GM21576 (cell line): ENCODE data around the gene CLCNKA.
"Not testable (repeated sequence)": the region's sequence is repeated elsewhere in the genome, so short reads cannot be mapped to it uniquely, and the experiment has no call there.

Source experiments
- ATAC-seq: cut with Tn5 transposase; IDR thresholded peaks from one replicate; pipeline ENCODE4 v1.9.1; 2021; ENCODE audit warnings: mild to moderate bottlenecking, moderate library complexity; ENCODE audit not compliant: unreplicated experiment

The CLCNKA gene

DNA sequence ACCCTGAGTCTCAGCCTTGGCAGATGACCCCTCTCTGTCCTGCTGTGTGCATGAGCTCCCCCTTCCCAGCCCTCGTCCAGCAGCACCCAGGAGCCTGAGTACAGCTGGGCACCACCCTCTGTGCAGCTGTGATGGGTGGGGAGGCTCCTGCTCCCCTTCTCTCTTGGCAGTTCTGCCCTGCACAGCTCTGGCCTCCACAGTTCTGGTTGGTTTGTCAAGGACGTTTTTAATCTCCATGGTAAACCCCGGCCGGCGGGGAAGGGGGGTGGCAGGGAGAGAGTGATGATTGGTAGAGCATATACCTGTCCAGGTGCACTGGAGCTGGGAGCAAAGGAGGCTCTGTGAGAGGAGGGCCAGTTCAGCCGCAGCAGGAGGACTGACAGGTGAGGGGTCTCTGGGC, at the start of gene CLCNKA:
Gene CLCNKA, plus strand, starts transcription at position 356 of the 400 bp plus-strand sequence. CDS start 584 bp downstream, outside the sequence.
- ATAC-seq: no peak

DNA sequence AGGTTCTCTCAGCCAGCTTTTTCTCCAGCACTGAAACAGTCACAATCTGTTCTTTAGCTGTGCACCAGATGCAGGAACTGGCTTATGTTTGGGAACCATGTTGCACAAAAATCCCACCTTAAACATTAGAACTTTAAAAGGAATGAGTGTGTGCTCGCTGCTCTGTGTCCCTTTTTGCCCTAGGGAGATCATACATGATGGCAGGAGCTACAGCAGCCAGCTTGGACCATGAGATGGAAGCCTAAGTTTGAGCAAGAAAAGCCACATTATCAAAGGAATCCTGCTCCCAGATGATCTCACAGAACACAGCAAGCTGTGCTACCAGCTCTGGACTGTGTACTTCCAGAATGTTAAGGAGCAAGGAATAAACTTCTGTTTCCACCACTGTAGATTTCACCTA, 49.4 kb upstream of the CLCNKA start:
- no peak for ATAC-seq

- ATAC-seq: no peak
These were observed 48.1 kb upstream of the CLCNKA start for GRCh38 chr1:15973772-15974171.

DNA sequence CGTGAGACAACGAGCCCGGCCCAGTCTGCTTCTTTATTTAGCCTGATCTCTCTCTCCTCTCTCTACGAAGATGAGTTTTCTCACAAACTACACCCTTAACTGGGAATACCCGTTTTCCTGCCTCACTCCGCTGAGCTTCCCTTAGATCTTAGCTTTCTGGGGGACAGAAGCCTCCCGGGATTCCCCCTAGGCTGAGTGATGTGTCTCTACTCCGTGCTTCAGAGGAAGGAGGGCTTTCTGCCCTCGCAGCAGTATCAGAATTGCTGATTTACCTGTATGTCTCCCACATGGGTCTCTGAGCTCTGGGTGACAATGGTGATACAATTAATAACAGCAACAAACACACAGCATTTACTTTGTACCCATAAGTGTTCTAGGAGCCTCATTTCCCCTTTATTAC, 47.0 kb upstream of the CLCNKA start:
- ATAC-seq: peak; percentile 29

DNA sequence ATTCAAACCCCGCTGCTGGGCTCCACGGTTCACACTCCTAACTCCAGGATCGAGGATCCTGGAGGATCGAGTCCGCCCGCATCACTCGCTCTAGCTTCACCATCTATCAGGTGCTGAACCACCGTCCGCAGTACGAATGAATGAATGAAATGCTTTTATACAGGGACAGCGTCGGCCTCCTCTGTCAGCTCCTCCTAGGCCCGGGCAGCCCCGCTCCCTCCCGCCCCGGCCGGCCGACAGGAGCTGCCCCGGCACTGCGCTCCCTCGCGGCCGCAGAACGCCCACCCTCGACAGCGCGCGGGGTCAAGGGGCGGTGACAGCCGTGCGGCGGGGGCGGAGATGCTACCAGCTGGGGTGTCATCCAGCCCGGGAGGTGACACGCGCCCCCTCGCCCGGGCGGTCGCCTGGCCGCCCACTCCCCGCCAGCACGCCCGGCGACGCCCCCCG, 46.5 kb upstream of the CLCNKA start:
- ATAC-seq: peak; percentile 57

DNA sequence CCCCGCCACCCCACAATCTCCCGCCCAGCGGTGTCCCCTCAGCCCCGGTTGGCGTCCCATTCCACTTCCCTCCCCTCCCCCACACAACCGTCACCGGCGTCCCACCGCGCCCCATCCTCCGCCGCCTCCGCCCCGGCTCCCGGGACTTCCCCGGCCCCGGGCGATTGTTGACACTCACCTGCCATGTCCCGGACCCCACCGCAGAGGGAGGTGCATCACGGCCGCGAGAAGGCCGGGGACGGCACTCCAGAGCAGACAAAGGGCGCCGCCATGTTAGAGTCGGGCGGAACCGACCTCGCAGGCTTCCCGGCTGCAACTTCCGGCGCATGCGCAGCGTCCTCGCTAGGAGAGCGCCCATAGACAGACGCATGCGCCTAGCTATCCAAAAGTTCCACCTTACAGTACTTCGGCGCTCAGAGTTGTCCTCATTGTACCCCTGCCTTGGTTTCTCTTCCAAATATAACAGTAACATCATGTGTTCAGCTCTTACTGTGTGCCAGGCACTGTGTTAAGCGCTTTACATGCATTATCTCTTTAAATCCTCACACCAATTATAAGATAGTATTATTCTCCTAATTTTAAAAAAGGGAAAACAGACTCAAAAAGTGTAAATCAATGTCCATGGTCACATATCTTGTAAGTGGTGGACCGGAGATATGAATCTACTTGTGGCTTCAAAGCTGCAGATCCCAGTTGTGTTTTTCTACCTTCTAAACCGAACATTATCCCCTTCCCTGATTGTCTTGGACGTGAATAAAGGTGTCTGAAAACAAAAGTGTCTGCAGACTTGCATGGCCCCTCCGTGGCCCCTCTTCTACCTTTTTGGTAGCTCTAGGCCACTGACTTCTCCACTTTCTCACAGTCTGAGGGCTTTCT, 45.8 kb upstream of the CLCNKA start, which contains the start of gene ZBTB17:
Gene ZBTB17, minus strand, starts transcription at position 297 of the 876 bp plus-strand sequence. CDS start 27,606 bp downstream, outside the sequence.
- peak; percentile 74 for ATAC-seq

DNA sequence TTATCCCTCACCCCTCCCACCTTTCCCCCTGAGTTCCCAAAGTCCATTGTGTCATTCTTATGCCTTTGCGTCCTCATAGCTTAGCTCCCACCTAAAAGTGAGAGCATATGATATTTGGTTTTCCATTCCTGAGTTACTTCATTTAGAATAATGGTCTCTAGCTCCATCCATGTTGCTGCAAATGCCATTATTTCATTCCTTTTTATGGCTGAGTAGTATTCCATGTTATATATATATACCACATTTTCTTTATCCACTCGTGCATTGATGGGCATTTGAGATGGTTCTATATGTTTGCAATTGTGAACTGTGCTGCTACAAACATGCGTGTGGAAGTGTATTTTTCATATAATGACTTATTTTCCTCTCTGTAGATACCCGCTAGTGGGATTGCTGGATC, 43.9 kb upstream of the CLCNKA start:
- not testable (repeated sequence) for ATAC-seq

DNA sequence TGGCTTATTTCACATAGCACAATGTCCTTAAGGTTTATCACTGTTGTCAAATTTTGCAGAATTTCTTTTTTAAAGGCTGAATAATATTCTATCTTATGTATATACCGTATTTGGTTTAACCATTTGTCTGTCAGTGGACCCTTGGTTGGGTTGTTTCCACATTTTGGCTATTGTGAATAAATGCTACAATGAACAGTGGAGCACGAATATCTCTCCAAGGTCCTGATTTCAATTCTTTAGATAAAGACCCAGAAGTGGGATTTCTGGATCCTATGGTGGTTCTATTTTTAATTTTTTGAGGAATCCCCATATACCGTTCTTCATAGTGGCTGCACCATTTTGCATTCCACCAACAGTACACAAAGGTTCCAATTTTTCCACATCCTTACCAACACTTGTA, 40.2 kb upstream of the CLCNKA start:
- ATAC-seq: no peak

GRCh38 chr1:15983275-15983674, 38.6 kb upstream of the CLCNKA start:
- no peak for ATAC-seq

- no peak for ATAC-seq
These were observed 36.1 kb upstream of the CLCNKA start for GRCh38 chr1:15985611-15986297.

DNA sequence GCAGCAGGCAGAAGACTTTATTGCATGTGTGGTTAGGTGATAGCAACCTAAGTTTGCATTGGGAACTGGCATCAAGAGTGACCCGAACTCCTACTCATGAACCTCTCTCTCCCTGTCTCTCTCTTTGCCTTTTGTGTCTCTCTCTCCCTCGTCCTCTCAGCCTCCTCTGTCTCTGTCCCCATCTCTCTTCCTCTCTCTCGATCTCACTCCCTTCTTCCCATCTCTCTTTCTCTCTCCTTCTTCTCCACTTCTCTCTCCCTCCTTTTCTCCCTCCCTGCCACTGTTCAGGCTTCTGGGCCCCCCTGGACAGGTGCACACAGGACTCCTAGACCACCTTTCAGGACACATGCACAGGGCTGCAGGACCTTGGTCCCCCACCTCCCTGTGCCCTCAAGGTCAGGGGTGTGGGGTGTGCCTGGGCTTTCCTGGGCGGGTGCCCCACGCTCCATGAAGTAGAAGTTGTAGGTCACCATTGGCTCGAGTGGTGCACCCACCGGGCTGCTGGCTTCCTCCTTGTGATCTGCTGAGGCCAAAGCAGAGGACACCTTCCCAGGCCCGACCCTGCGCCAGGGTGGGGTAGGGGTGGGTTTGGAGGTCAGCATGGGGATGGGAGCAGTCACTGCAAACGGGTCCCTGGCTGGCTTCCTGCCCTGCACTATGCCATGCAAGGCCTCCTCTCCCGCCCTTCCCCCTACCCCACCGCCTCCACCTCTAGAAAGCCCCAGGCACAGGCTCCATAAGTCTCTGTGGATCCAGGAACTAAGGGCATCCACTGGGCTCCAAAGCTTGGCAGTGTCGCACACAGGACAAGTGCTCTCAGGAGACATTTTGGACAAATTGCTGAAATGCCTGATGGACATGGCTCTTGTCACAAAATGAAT, 32.7 kb upstream of the CLCNKA start:
- ATAC-seq: no peak

DNA sequence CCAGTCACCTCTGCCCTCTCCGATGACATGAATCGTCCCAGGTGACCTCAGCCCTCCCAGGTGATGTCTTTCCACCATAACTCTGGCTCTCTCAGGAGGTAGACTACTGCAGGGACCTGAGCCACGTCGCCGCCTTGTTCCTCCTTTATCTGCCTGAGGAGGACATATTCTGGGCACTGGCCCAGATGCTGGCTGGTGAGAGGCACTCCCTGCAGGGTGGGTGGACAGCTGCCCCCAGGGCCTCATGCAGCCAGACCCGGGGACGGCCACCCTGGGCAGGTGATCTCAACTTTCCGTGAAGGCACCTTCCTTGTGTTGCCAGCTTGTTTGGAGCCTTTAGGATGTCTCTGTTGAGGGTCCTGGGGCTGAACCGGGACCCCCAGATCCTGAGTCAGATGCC, 32.1 kb upstream of the CLCNKA start:
- ATAC-seq: no peak

GRCh38 chr1:15991427-15992186, 30.2 kb upstream of the CLCNKA start:
- ATAC-seq: no peak

- ATAC-seq: no peak
These were observed 29.7 kb upstream of the CLCNKA start for GRCh38 chr1:15992187-15992553.

DNA sequence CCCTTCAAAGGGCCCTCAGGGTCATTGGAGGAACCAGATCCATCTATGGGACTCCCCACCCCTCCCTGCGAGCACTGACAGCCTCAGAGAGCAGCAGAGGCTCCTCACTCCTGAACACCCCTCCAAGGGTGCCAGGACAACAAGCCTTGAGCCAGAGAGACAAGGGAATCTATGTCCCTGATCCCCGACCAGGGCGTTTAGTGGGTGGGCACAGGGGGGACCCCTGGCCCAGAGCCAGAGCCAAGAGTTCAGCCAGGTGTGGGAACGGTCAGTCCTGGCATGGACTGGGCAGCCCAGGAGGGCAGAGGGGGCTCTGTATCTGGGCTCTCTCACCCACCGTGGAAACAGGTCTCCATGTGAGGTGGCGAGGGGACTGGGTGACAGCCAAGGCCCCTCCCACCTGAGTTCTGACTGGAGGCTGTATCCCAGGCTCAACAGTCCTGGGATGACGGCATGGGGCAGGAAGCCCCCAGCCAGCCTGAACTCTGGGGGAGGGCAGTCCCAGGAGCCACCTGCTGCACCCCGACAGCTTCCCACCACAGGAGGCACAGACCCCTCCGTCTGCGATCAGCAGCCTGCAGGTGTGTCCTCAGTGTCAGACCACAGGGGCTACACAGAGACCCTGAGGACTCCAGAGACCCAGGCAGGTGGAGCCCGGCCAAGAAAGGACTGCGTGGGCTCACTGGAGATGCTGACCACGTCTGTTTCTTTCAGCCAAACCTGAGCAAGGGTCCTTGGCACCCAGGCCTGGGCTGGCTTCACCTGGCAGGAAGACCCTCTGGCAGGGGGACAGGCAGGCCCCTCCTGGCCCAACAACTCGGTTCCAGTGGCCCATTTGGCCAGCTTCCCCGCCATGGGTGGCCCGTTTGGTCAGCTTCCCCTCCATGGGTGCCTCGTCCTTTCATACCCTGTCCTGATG, 29.0 kb upstream of the CLCNKA start:
- no peak for ATAC-seq

- ATAC-seq: no peak
These were observed 28.2 kb upstream of the CLCNKA start for GRCh38 chr1:15993666-15994065.

DNA sequence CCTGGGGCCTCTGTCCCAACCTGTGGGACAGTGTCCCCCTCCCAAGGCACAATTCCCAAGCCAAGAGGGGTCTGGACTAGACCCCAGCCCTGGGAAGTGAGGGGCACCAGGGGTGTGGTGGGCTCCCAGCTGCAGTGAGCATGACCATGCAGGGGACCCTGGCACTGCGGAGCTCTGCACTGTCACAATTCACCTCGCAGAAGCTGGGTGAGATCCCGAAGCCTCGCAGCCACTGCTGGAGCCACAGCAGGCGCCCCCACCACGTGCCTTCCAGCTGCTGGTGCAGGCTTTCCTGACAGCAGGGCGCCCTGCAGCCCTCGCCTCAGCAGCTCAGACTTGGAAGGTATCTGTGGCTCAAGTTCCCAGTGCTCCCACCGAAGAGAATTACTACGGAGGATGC, 27.8 kb upstream of the CLCNKA start:
- no peak for ATAC-seq

- ATAC-seq: no peak
These were observed 27.1 kb upstream of the CLCNKA start for GRCh38 chr1:15994590-15995351.
